Fibroblast of pulmonary artery (primary cell): ENCODE measurements around the gene SAMD4A.

Experiments used
- DNase-seq: peaks from one replicate; pipeline ENCODE4 v3.0.0-alpha.2; 2010; ENCODE audit warnings: low read depth
- H3K4me3 ChIP-seq: replicated peaks from 2 replicates; pipeline ENCODE4 v1.5.1; 2011; ENCODE audit warnings: low read depth, mild to moderate bottlenecking, control low read depth, low read length, moderate library complexity
- CTCF ChIP-seq: IDR thresholded peaks from 2 replicates; pipeline ENCODE4 v1.5.1; 2011; ENCODE audit warnings: mild to moderate bottlenecking, control low read depth, low read length, inconsistent platforms; ENCODE audit errors: missing control alignments

Gene SAMD4A

GRCh38 chr14:54774824-54775223, 207.9 kb downstream of the SAMD4A start:
- no peak overlapping the region for H3K4me3 ChIP-seq
- DNase-seq: no peak
- TF ChIP-seq CTCF: no peak

- DNase-seq: no peak
- no peak for TF ChIP-seq CTCF
- no peak overlapping the region for H3K4me3 ChIP-seq
Observed at GRCh38 chr14:54775486-54776140, 208.7 kb downstream of the SAMD4A start.

GRCh38 chr14:54776361-54777001, 209.6 kb downstream of the SAMD4A start:
- peak; percentile 49 for DNase-seq
- TF ChIP-seq CTCF: no peak
- no peak overlapping the region for H3K4me3 ChIP-seq

GRCh38 chr14:54777395-54777794, 210.5 kb downstream of the SAMD4A start:
- no peak for TF ChIP-seq CTCF
- no peak overlapping the region for H3K4me3 ChIP-seq
- no peak for DNase-seq

GRCh38 chr14:54778618-54779345, 211.9 kb downstream of the SAMD4A start:
- no peak overlapping the region for H3K4me3 ChIP-seq
- no peak for DNase-seq
- TF ChIP-seq CTCF: no peak

- TF ChIP-seq CTCF: no peak
Observed at GRCh38 chr14:54781080-54781479, 214.2 kb downstream of the SAMD4A start.

More at GRCh38 chr14:54781080-54781479, 214.2 kb downstream of the SAMD4A start:
- no peak for DNase-seq
- no peak overlapping the region for H3K4me3 ChIP-seq
